Parathyroid adenoma (tissue), 2 donors: Measurements from ENCODE around the gene DNAI1.
"Not testable (repeated sequence)": the region's sequence is repeated elsewhere in the genome, so short reads cannot be mapped to it uniquely, and the experiment has no call there.

ENCODE experiments used
- H2AFZ ChIP-seq: fragments of 300-600 bp; sonication (generic); one replicate; pipeline ENCODE4 v1.7.0; 2017; ENCODE audit warnings: antibody characterized with exemption, mild to moderate bottlenecking
- H3K27ac ChIP-seq: fragments of 300-600 bp; sonication (generic); one replicate; pipeline ENCODE4 v1.7.0; 2017
- H3K27me3 ChIP-seq: fragments of 300-600 bp; sonication (generic); one replicate; pipeline ENCODE4 v1.7.0; 2017; ENCODE audit warnings: low read length; ENCODE audit not compliant: control insufficient read depth, insufficient read depth
- H3K36me3 ChIP-seq: fragments of 300-600 bp; sonication (generic); one replicate; pipeline ENCODE4 v1.7.0; 2017; ENCODE audit warnings: low read length; ENCODE audit not compliant: control insufficient read depth, insufficient read depth
- H3K4me1 ChIP-seq: fragments of 300-600 bp; sonication (generic); one replicate; pipeline ENCODE4 v1.7.0; 2017; ENCODE audit warnings: control low read depth
- H3K4me2 ChIP-seq: fragments of 300-600 bp; sonication (generic); one replicate; pipeline ENCODE4 v1.7.0; 2017; ENCODE audit warnings: low read length
- H3K4me3 ChIP-seq: fragments of 300-600 bp; sonication (generic); one replicate; pipeline ENCODE4 v1.7.0; 2017; ENCODE audit warnings: low read depth, low read length
- H3K79me2 ChIP-seq: fragments of 300-600 bp; sonication (generic); one replicate; pipeline ENCODE4 v1.7.0; 2017; ENCODE audit warnings: control low read depth
- H3K9ac ChIP-seq: fragments of 300-600 bp; sonication (generic); one replicate; pipeline ENCODE4 v1.7.0; 2017; ENCODE audit warnings: mild to moderate bottlenecking
- H3K9me3 ChIP-seq: fragments of 300-600 bp; sonication (generic); one replicate; pipeline ENCODE4 v1.7.0; 2017; ENCODE audit warnings: low read length; ENCODE audit not compliant: control insufficient read depth
- CTCF ChIP-seq: fragments of 300-600 bp; sonication (generic); IDR thresholded peaks from one replicate; pipeline ENCODE4 v1.7.0; 2017; ENCODE audit warnings: antibody characterized with exemption, mild to moderate bottlenecking
- donor health status: primary hyperparathyroidism.

DNAI1 gene

GRCh38 chr9:34522971-34523797, 64.6 kb downstream of the DNAI1 start, which contains the start of gene ENHO:
Gene ENHO, minus strand, starts transcription at chr9:34522990. Its CDS starts 1,295 bp downstream, at chr9:34521695.
- no peak within 1 kb of the TSS for H3K9ac ChIP-seq
- peak within 1 kb of the TSS; percentile 57 for H3K4me3 ChIP-seq
- H3K79me2 ChIP-seq: no peaks in the 10 kb centered on the region
- H3K4me2 ChIP-seq: peak within 1 kb of the TSS; percentile 82
- TF ChIP-seq CTCF: no peak
- H3K27ac ChIP-seq: no peak within 1 kb of the TSS
- peaks cover 5% of the 10 kb centered on the region for H3K4me1 ChIP-seq
- peak within 1 kb of the TSS; percentile 89 for H2AFZ ChIP-seq
- no peaks in the 10 kb centered on the region for H3K9me3 ChIP-seq
- H3K36me3 ChIP-seq: no peaks in the 10 kb centered on the region
- H3K27me3 ChIP-seq: no peaks in the 10 kb centered on the region

GRCh38 chr9:34524349-34524748, 65.7 kb downstream of the DNAI1 start:
- no peaks in the 10 kb centered on the region for H3K9me3 ChIP-seq
- H3K36me3 ChIP-seq: no peaks in the 10 kb centered on the region
- no peak overlapping the region for H2AFZ ChIP-seq
- no peaks in the 10 kb centered on the region for H3K79me2 ChIP-seq
- no peak overlapping the region for H3K9ac ChIP-seq
- TF ChIP-seq CTCF: no peak
- no peaks in the 10 kb centered on the region for H3K27me3 ChIP-seq
- no peak overlapping the region for H3K27ac ChIP-seq
- peaks cover 5% of the 10 kb centered on the region for H3K4me1 ChIP-seq
- H3K4me3 ChIP-seq: no peak overlapping the region
- no peak overlapping the region for H3K4me2 ChIP-seq

GRCh38 chr9:34526026-34526425, 67.4 kb downstream of the DNAI1 start:
- Histone ChIP-seq H2AFZ (no peak overlapping the region), H3K36me3 (no peaks in the 10 kb centered on the region), H3K4me1 (peaks cover 5% of the 10 kb centered on the region), H3K27me3 (no peaks in the 10 kb centered on the region), H3K4me2 (no peak overlapping the region), H3K27ac (no peak overlapping the region), H3K79me2 (no peaks in the 10 kb centered on the region), H3K9ac (no peak overlapping the region), H3K9me3 (no peaks in the 10 kb centered on the region), H3K4me3 (no peak overlapping the region)
- TF ChIP-seq CTCF: no peak

GRCh38 chr9:34532041-34532440, 73.4 kb downstream of the DNAI1 start:
- not testable (repeated sequence) for H2AFZ ChIP-seq, H3K27me3 ChIP-seq, H3K36me3 ChIP-seq, H3K4me3 ChIP-seq, H3K4me2 ChIP-seq, H3K27ac ChIP-seq, H3K9me3 ChIP-seq, H3K9ac ChIP-seq, H3K79me2 ChIP-seq, H3K4me1 ChIP-seq

- Histone ChIP-seq H3K36me3 (no peaks in the 10 kb centered on the region), H3K4me1 (no peaks in the 10 kb centered on the region), H3K79me2 (no peaks in the 10 kb centered on the region), H2AFZ (no peak overlapping the region), H3K9me3 (no peaks in the 10 kb centered on the region), H3K4me2 (no peak overlapping the region), H3K27me3 (no peaks in the 10 kb centered on the region), H3K9ac (no peak overlapping the region), H3K27ac (no peak overlapping the region), H3K4me3 (no peak overlapping the region)
- no peak for TF ChIP-seq CTCF
Observed at GRCh38 chr9:34536685-34537084, 78.1 kb downstream of the DNAI1 start.
